HEK293 (cell line): ENCODE results near the gene LRRC43.

ENCODE experiments used
- CTCF ChIA-PET: fragments of 350-600 bp; formaldehyde crosslinking; extraction: SDS; loops from one replicate; lab custom pipeline; 2021; ENCODE audit warnings: antibody characterized with exemption; lab: Yijun Ruan, JAX
- POLR2A ChIA-PET: fragments of 300-600 bp; formaldehyde crosslinking; extraction: SDS; loops from one replicate; lab custom pipeline; 2020; ENCODE audit warnings: antibody characterized with exemption, inconsistent platforms; lab: Yijun Ruan, JAX
- H3K27ac ChIP-seq: fragments of 200-500 bp; sonication (Bioruptor generic); 2 replicates; pipeline ENCODE4 v1.5.1; 2014; ENCODE audit warnings: low read depth, low read length, control low read depth, inconsistent platforms; ENCODE audit errors: extremely low read depth
- H3K36me3 ChIP-seq, 2 experiments: fragments of 200-500 bp in 1 of 2; sonication (Bioruptor generic) in 1 of 2; 1 replicate in 1 of 2; 2 replicates in 1 of 2; pipeline ENCODE4 v1.5.1; 2014 to 2017; ENCODE audit warnings: inconsistent platforms in 2 of 2, low read length in 2 of 2; ENCODE audit not compliant: control insufficient read depth in 2 of 2, insufficient read depth in 1 of 2
- H3K4me1 ChIP-seq: fragments of 200-500 bp; sonication (Bioruptor generic); 2 replicates; pipeline ENCODE4 v1.5.1; 2014; ENCODE audit warnings: mild to moderate bottlenecking, low read length, inconsistent platforms; ENCODE audit not compliant: control insufficient read depth, insufficient read depth
- H3K4me3 ChIP-seq: 2 replicates; pipeline ENCODE4 v1.5.1; 2011; ENCODE audit warnings: low read depth, mild to moderate bottlenecking, control low read depth, low read length, moderate library complexity
- H3K9me3 ChIP-seq: fragments of 200-500 bp; sonication (Bioruptor generic); 2 replicates; pipeline ENCODE4 v1.5.1; 2014; ENCODE audit warnings: low read depth, low read length, inconsistent platforms; ENCODE audit not compliant: control insufficient read depth, insufficient read depth
- BCL11A ChIP-seq: fragments of 450-650 bp; formaldehyde crosslinking; IDR thresholded peaks from 2 replicates; pipeline ENCODE4 v1.5.1; 2016; ENCODE audit warnings: low read depth, missing biosample characterization, missing genetic modification characterization
- HOXD13 ChIP-seq: sonication (generic); formaldehyde crosslinking; IDR thresholded peaks from 2 replicates; pipeline ENCODE4 v1.8.0; 2022; ENCODE audit warnings: missing genetic modification reagents, borderline replicate concordance
- OSR2 ChIP-seq: fragments of 450-650 bp; formaldehyde crosslinking; IDR thresholded peaks from 2 replicates; pipeline ENCODE4 v1.5.1; 2016; ENCODE audit warnings: missing biosample characterization, missing genetic modification characterization
- PBX3 ChIP-seq: sonication (generic); formaldehyde crosslinking; IDR thresholded peaks from 2 replicates; pipeline ENCODE4 v1.8.1; 2022; ENCODE audit warnings: mild to moderate bottlenecking, moderate library complexity, missing genetic modification reagents
- PRDM2 ChIP-seq: fragments of 450-650 bp; formaldehyde crosslinking; IDR thresholded peaks from 2 replicates; pipeline ENCODE4 v1.5.1; 2016; ENCODE audit warnings: missing biosample characterization, missing genetic modification characterization, borderline replicate concordance
- REPIN1 ChIP-seq: fragments of 450-650 bp; formaldehyde crosslinking; IDR thresholded peaks from 2 replicates; pipeline ENCODE4 v1.5.1; 2017; ENCODE audit warnings: missing biosample characterization, missing genetic modification characterization, low read depth
- TRIM28 ChIP-seq: IDR thresholded peaks from 2 replicates; pipeline ENCODE4 v1.6.1; 2011; ENCODE audit warnings: low read length, control low read depth, borderline replicate concordance
- ZBTB11 ChIP-seq: fragments of 450-650 bp; formaldehyde crosslinking; conservative IDR thresholded peaks from 2 replicates; pipeline ENCODE4 v1.5.1; 2016; ENCODE audit warnings: low read depth, missing biosample characterization, missing genetic modification characterization
- ZFP37 ChIP-seq: fragments of 450-650 bp; formaldehyde crosslinking; IDR thresholded peaks from 2 replicates; pipeline ENCODE4 v1.5.1; 2016; ENCODE audit warnings: missing biosample characterization, missing genetic modification characterization
- ZFP69B ChIP-seq: fragments of 450-650 bp; formaldehyde crosslinking; IDR thresholded peaks from 2 replicates; pipeline ENCODE4 v1.5.1; 2016; ENCODE audit warnings: missing biosample characterization, missing genetic modification characterization
- ZNF10 ChIP-seq: fragments of 450-650 bp; formaldehyde crosslinking; IDR thresholded peaks from 2 replicates; pipeline ENCODE4 v1.5.1; 2017; ENCODE audit warnings: missing biosample characterization, missing genetic modification characterization
- ZNF146 ChIP-seq: fragments of 450-650 bp; formaldehyde crosslinking; IDR thresholded peaks from 2 replicates; pipeline ENCODE4 v1.5.1; 2016; ENCODE audit warnings: missing biosample characterization, missing genetic modification characterization
- ZNF18 ChIP-seq: fragments of 450-650 bp; formaldehyde crosslinking; IDR thresholded peaks from 2 replicates; pipeline ENCODE4 v1.5.1; 2016; ENCODE audit warnings: missing biosample characterization, missing genetic modification characterization
- ZNF274 ChIP-seq, 2 experiments: fragments of 200-500 bp in 1 of 2; fragments of 450-650 bp in 1 of 2; sonication (Bioruptor generic) in 1 of 2; formaldehyde crosslinking in 1 of 2; IDR thresholded peaks; 2 replicates each; pipeline versions ENCODE4 v1.5.1 to v1.6.1; 2014 to 2016; ENCODE audit warnings: borderline replicate concordance in 1 of 2, inconsistent platforms in 1 of 2, low read length in 1 of 2, missing biosample characterization in 1 of 2, missing genetic modification characterization in 1 of 2
- ZNF292 ChIP-seq: fragments of 450-650 bp; formaldehyde crosslinking; IDR thresholded peaks from 2 replicates; pipeline ENCODE4 v1.5.1; 2016; ENCODE audit warnings: low read depth, missing biosample characterization, missing genetic modification characterization, borderline replicate concordance
- ZNF433 ChIP-seq: fragments of 450-650 bp; formaldehyde crosslinking; IDR thresholded peaks from 2 replicates; pipeline ENCODE4 v1.5.1; 2016; ENCODE audit warnings: missing biosample characterization, missing genetic modification characterization, low read depth
- ZNF473 ChIP-seq: fragments of 450-650 bp; formaldehyde crosslinking; IDR thresholded peaks from 2 replicates; pipeline ENCODE4 v1.5.1; 2017; ENCODE audit warnings: missing biosample characterization, missing genetic modification characterization
- ZNF513 ChIP-seq: fragments of 450-650 bp; IDR thresholded peaks from 2 replicates; pipeline ENCODE4 v1.5.1; 2018; ENCODE audit warnings: missing biosample characterization, missing genetic modification characterization
- ZNF785 ChIP-seq: fragments of 450-650 bp; formaldehyde crosslinking; IDR thresholded peaks from 2 replicates; pipeline ENCODE4 v1.5.1; 2016; ENCODE audit warnings: missing biosample characterization, missing genetic modification characterization

Gene LRRC43

GRCh38 chr12:122147514-122148290 is 35.2 kb upstream of the LRRC43 start:
- ChIA-PET CTCF (interaction anchor here (0.6 to 1.2 kb wide), 4 partner anchors 11 to 24 kb away, joined by 3 to 6 read pairs (median 4); no protein-coding TSS in a partner anchor), POLR2A (interaction anchor here (1.2 kb wide), 1 partner anchor 9 kb away, joined by 3 read pairs; no protein-coding TSS in a partner anchor)
- no peak overlapping the region for H3K4me3 ChIP-seq
- peaks cover 0 to 14% of the 10 kb centered on the region in 2 experiments; a peak in 2 of 3 replicates for H3K36me3 ChIP-seq
- no peaks in the 10 kb centered on the region for H3K4me1 ChIP-seq
- TF ChIP-seq ZBTB11 (tag by site-specific recombination) (no peak), TRIM28 (no peak), ZNF274 (IDR thresholded peaks at IDR 0.05; ENCODE audit: low read length) (no peak), ZNF274 (tag by site-specific recombination; IDR thresholded peaks at IDR 0.05; ENCODE audit: borderline replicate concordance) (no peak), ZNF146 (tag by site-specific recombination) (no peak), REPIN1 (tag by site-specific recombination) (no peak), ZNF473 (tag by site-specific recombination) (no peak), ZNF10 (tag by site-specific recombination) (no peak), PRDM2 (tag by site-specific recombination) (no peak), ZFP37 (tag by site-specific recombination) (no peak), ZNF785 (no peak), ZFP69B (tag by site-specific recombination) (no peak), ZNF292 (no peak)
- no peaks in the 10 kb centered on the region for H3K9me3 ChIP-seq
- no peak overlapping the region for H3K27ac ChIP-seq

- Histone ChIP-seq H3K27ac (no peak overlapping the region), H3K9me3 (no peaks in the 10 kb centered on the region), H3K36me3 (peaks cover 0 to 4% of the 10 kb centered on the region in 2 experiments; a peak in 2 of 3 replicates), H3K4me3 (no peak overlapping the region), H3K4me1 (no peaks in the 10 kb centered on the region)
- CTCF ChIA-PET: interaction anchor here (0.6 to 1.2 kb wide), 5 partner anchors 10 to 44 kb away, joined by 3 to 6 read pairs (median 4); no protein-coding TSS in a partner anchor
- no peak for TF ChIP-seq ZNF146 (tag by site-specific recombination)
- no peak for TF ChIP-seq ZNF473 (tag by site-specific recombination)
- no peak for TF ChIP-seq ZNF433
- TF ChIP-seq OSR2: no peak
- no peak for TF ChIP-seq BCL11A (tag by site-specific recombination)
- no peak for TF ChIP-seq PBX3 (CRISPR knock-in tag)
- TF ChIP-seq ZNF18 (tag by site-specific recombination): no peak
- TF ChIP-seq TRIM28: no peak
- TF ChIP-seq ZNF513: no peak
- no peak for TF ChIP-seq HOXD13 (CRISPR knock-in tag)
- POLR2A ChIA-PET: interaction anchor here (1.2 kb wide), 1 partner anchor 8 kb away, joined by 3 read pairs; no protein-coding TSS in a partner anchor
Measured at GRCh38 chr12:122148657-122149056, 34.3 kb upstream of the LRRC43 start.
